H9 (cell line): ENCODE results near the gene CD86. TPM values are rescaled to one million over a fixed set of nuclear protein-coding genes. Genes with fewer than 3 reads are reported as not detected.

Source experiments
- DNase-seq: peaks from one replicate; pipeline ENCODE4 v3.0.0-alpha.2; 2017
- H2AFZ ChIP-seq: one replicate; pipeline ENCODE4 v1.6.1; 2013; ENCODE audit warnings: mild to moderate bottlenecking, low read length, control low read depth, moderate library complexity
- H2AK5ac ChIP-seq: 2 replicates; pipeline ENCODE4 v1.6.1; 2013; ENCODE audit warnings: low read length, control low read depth, mixed read lengths; ENCODE audit not compliant: insufficient read length
- H2BK120ac ChIP-seq: one replicate; pipeline ENCODE4 v1.6.1; 2013; ENCODE audit warnings: low read depth, mild to moderate bottlenecking, low read length, control low read depth, inconsistent platforms; ENCODE audit not compliant: poor library complexity, severe bottlenecking
- H2BK12ac ChIP-seq: 2 replicates; pipeline ENCODE4 v1.6.1; 2013; ENCODE audit warnings: low read length, control low read depth, mixed read lengths, low read depth; ENCODE audit not compliant: insufficient read length
- H2BK15ac ChIP-seq: 2 replicates; pipeline ENCODE4 v1.6.1; 2013; ENCODE audit warnings: low read depth, low read length, control low read depth
- H2BK20ac ChIP-seq: one replicate; pipeline ENCODE4 v1.6.1; 2013; ENCODE audit warnings: low read depth, mild to moderate bottlenecking, low read length, control low read depth, inconsistent platforms; ENCODE audit not compliant: poor library complexity, severe bottlenecking
- H2BK5ac ChIP-seq: 2 replicates; pipeline ENCODE4 v1.6.1; 2013; ENCODE audit warnings: low read length, control low read depth, mixed read lengths; ENCODE audit not compliant: insufficient read length
- H3K14ac ChIP-seq: 2 replicates; pipeline ENCODE4 v1.6.1; 2013; ENCODE audit warnings: low read length, control low read depth; ENCODE audit not compliant: insufficient read depth
- H3K18ac ChIP-seq: 2 replicates; pipeline ENCODE4 v1.6.1; 2013; ENCODE audit warnings: low read depth, mild to moderate bottlenecking, mixed read lengths, low read length, control low read depth; ENCODE audit not compliant: insufficient read length
- H3K23ac ChIP-seq: 2 replicates; pipeline ENCODE4 v1.6.1; 2013; ENCODE audit warnings: low read length, control low read depth, mixed read lengths, low read depth; ENCODE audit not compliant: insufficient read length
- H3K23me2 ChIP-seq: 2 replicates; pipeline ENCODE4 v1.6.1; 2013; ENCODE audit warnings: low read depth, mild to moderate bottlenecking, mixed read lengths, low read length, control low read depth; ENCODE audit not compliant: insufficient read length, poor library complexity, severe bottlenecking
- H3K27ac ChIP-seq: 2 replicates; pipeline ENCODE4 v1.5.1; 2013; ENCODE audit warnings: low read length, control low read depth, mixed read lengths, low read depth; ENCODE audit not compliant: insufficient read length
- H3K27me3 ChIP-seq: 2 replicates; pipeline ENCODE4 v1.6.1; 2013; ENCODE audit warnings: low read length, control low read depth, inconsistent platforms; ENCODE audit not compliant: insufficient read depth
- H3K4ac ChIP-seq: 2 replicates; pipeline ENCODE4 v1.6.1; 2013; ENCODE audit warnings: low read depth, mild to moderate bottlenecking, control low read depth, inconsistent platforms, low read length, moderate library complexity
- H3K4me1 ChIP-seq: 2 replicates; pipeline ENCODE4 v1.6.1; 2013; ENCODE audit warnings: low read length, control low read depth, inconsistent platforms; ENCODE audit not compliant: insufficient read depth
- H3K4me2 ChIP-seq: 2 replicates; pipeline ENCODE4 v1.6.1; 2013; ENCODE audit warnings: low read length, control low read depth, mixed read lengths; ENCODE audit not compliant: insufficient read length, insufficient read depth
- H3K56ac ChIP-seq: 2 replicates; pipeline ENCODE4 v1.6.1; 2013; ENCODE audit warnings: low read depth, mild to moderate bottlenecking, mixed read lengths, low read length, control low read depth; ENCODE audit not compliant: insufficient read length
- H3K79me1 ChIP-seq: 2 replicates; pipeline ENCODE4 v1.6.1; 2013; ENCODE audit warnings: low read depth, mild to moderate bottlenecking, moderate library complexity, low read length, control low read depth, inconsistent platforms; ENCODE audit not compliant: insufficient read depth, poor library complexity, severe bottlenecking
- H3K79me2 ChIP-seq: 2 replicates; pipeline ENCODE4 v1.6.1; 2013; ENCODE audit warnings: low read length, control low read depth, inconsistent platforms; ENCODE audit not compliant: insufficient read depth
- H3K9ac ChIP-seq: 2 replicates; pipeline ENCODE4 v1.6.1; 2013; ENCODE audit warnings: low read length, control low read depth, mixed read lengths; ENCODE audit not compliant: insufficient read length; ENCODE audit errors: extremely low read depth
- H3K9me3 ChIP-seq: one replicate; pipeline ENCODE4 v1.6.1; 2013; ENCODE audit warnings: low read depth, low read length, inconsistent platforms; ENCODE audit not compliant: control insufficient read depth
- H3T11ph ChIP-seq: one replicate; pipeline ENCODE4 v1.6.1; 2013; ENCODE audit warnings: mild to moderate bottlenecking, low read length, control low read depth, inconsistent platforms
- H4K20me1 ChIP-seq: one replicate; pipeline ENCODE4 v1.6.1; 2013; ENCODE audit not compliant: control insufficient read depth, insufficient read length, insufficient read depth
- H4K5ac ChIP-seq: 2 replicates; pipeline ENCODE4 v1.6.1; 2013; ENCODE audit warnings: low read depth, mild to moderate bottlenecking, mixed read lengths, low read length, control low read depth; ENCODE audit not compliant: insufficient read length
- H4K8ac ChIP-seq: replicated peaks from 2 replicates; pipeline ENCODE4 v1.6.1; 2013; ENCODE audit warnings: low read length, control low read depth, mixed read lengths, low read depth; ENCODE audit not compliant: insufficient read length
- H4K91ac ChIP-seq: 2 replicates; pipeline ENCODE4 v1.6.1; 2013; ENCODE audit warnings: low read depth, mild to moderate bottlenecking, moderate library complexity, mixed read lengths, low read length, control low read depth; ENCODE audit not compliant: insufficient read length
- H3K27ac Mint-ChIP-seq, 3 experiments: 2 replicates in 2 of 3; 3 replicates in 1 of 3; pipeline ENCODE4 v1.8.0; 2020 to 2021; ENCODE audit warnings: mixed read lengths in 3 of 3, mild to moderate bottlenecking in 1 of 3, moderate library complexity in 1 of 3
- H3K27me3 Mint-ChIP-seq: 2 replicates; pipeline ENCODE4 v1.8.0; 2021; ENCODE audit warnings: low read depth, mild to moderate bottlenecking, moderate library complexity, mixed read lengths
- H3K36me3 Mint-ChIP-seq, 3 experiments: 2 replicates in 2 of 3; 3 replicates in 1 of 3; pipeline ENCODE4 v1.8.0; 2020 to 2021; ENCODE audit warnings: low read depth in 3 of 3, mixed read lengths in 3 of 3; ENCODE audit not compliant: insufficient read depth in 1 of 3
- H3K4me1 Mint-ChIP-seq, 2 experiments: 2 replicates each; pipeline ENCODE4 v1.8.0; 2020; ENCODE audit warnings: mixed read lengths in 2 of 2
- H3K4me3 Mint-ChIP-seq, 2 experiments: 2 replicates in 1 of 2; 3 replicates in 1 of 2; pipeline ENCODE4 v1.8.0; 2020 to 2021; ENCODE audit warnings: mild to moderate bottlenecking in 2 of 2, mixed read lengths in 2 of 2, moderate library complexity in 1 of 2
- H3K9me3 Mint-ChIP-seq, 2 experiments: 2 replicates in 1 of 2; 3 replicates in 1 of 2; pipeline ENCODE4 v1.8.0; 2020; ENCODE audit warnings: mild to moderate bottlenecking in 2 of 2, mixed read lengths in 2 of 2, moderate library complexity in 1 of 2
- total RNA-seq: library from RNA; stranded (reverse); gene quantifications from 2 replicates; pipeline ENCODE4 v1.2.1, GENCODE V29; 2021
- TF ChIP-seq, protein P1 (sequence below): fragments of 200-600 bp; sonication (generic); conservative IDR thresholded peaks from 3 replicates; pipeline ENCODE4 v1.8.0; 2021; ENCODE audit warnings: antibody characterized with exemption, mild to moderate bottlenecking

CD86 gene
- total RNA-seq, 1 experiment from 2014 or later = not detected

DNA sequence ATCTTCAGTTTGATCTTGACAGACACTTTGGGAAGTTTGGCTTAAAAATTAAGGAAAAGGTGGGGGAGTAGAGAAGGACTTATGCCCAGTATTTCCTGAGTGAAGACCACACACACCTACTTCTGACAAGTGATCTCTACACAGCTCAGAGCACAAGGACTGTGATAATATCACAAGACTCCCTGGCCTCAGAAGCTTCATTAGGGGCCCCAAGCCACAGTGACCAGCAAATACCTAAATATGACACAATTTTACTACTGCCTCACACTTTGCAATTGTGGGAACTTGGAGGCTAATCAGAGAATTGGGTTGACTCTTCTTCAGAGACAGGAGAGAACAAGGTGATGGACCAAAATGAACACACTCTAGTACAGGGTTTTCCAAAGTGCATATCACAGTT is 35.7 kb upstream of the CD86 start:
- Histone ChIP-seq H2BK12ac (no peak overlapping the region), H3K27me3 (no peaks in the 10 kb centered on the region), H2AFZ (no peak overlapping the region), H2BK20ac (no peak overlapping the region), H4K5ac (no peak overlapping the region), H3K9ac (no peak overlapping the region), H2BK5ac (no peak overlapping the region), H3K9me3 (no peaks in the 10 kb centered on the region), H4K8ac (no peak overlapping the region), H2BK15ac (no peak overlapping the region), H2AK5ac (no peak overlapping the region), H4K91ac (no peak overlapping the region), H3K27ac (no peak overlapping the region), H3K4me2 (no peak overlapping the region), H3K14ac (no peak overlapping the region), H3K79me1 (no peaks in the 10 kb centered on the region), H3K23ac (no peak overlapping the region), H3K56ac (no peak overlapping the region), H3K18ac (no peak overlapping the region), H3K79me2 (no peaks in the 10 kb centered on the region), H4K20me1 (no peaks in the 10 kb centered on the region), H3K4ac (no peak overlapping the region), H3K23me2 (no peaks in the 10 kb centered on the region), H2BK120ac (no peak overlapping the region), H3T11ph (no peak overlapping the region), H3K4me1 (no peaks in the 10 kb centered on the region; the same call in 1 of the 2 replicates)
- TF ChIP-seq, protein P1, sequence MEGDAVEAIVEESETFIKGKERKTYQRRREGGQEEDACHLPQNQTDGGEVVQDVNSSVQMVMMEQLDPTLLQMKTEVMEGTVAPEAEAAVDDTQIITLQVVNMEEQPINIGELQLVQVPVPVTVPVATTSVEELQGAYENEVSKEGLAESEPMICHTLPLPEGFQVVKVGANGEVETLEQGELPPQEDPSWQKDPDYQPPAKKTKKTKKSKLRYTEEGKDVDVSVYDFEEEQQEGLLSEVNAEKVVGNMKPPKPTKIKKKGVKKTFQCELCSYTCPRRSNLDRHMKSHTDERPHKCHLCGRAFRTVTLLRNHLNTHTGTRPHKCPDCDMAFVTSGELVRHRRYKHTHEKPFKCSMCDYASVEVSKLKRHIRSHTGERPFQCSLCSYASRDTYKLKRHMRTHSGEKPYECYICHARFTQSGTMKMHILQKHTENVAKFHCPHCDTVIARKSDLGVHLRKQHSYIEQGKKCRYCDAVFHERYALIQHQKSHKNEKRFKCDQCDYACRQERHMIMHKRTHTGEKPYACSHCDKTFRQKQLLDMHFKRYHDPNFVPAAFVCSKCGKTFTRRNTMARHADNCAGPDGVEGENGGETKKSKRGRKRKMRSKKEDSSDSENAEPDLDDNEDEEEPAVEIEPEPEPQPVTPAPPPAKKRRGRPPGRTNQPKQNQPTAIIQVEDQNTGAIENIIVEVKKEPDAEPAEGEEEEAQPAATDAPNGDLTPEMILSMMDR = no peak
- Mint-ChIP-seq H3K27ac (no peak overlapping the region), H3K4me3 (no peak overlapping the region), H3K9me3 (no peaks in the 10 kb centered on the region; a peak in 1 of 5 replicates), H3K36me3 (no peaks in the 10 kb centered on the region), H3K27me3 (peaks cover 10% of the 10 kb centered on the region), H3K4me1 (peaks cover 14 to 17% of the 10 kb centered on the region in 2 experiments)
- no peak for DNase-seq
